A549 (cell line): Measurements from ENCODE around the gene ATAD2B. TPM values are rescaled to one million over a fixed set of nuclear protein-coding genes. Genes with fewer than 3 reads are reported as not detected.

Experiments
- ATAC-seq, 2 experiments: fragments of 200-7000 bp in 1 of 2; fragments of >200 bp in 1 of 2; cut with Nextera tagmentation in 1 of 2; cut with Tn5 transposase in 1 of 2; 3 replicates each; pipeline versions ENCODE4 v1.8.0 to v1.9.1; 2018 to 2020; ENCODE audit warnings: mild to moderate bottlenecking in 1 of 2, moderate library complexity in 1 of 2
- CTCF ChIA-PET: fragments of 300-600 bp; sonication (Branson Sonifier 250); formaldehyde crosslinking; extraction: SDS; loops from one replicate; lab custom pipeline; 2021; ENCODE audit warnings: antibody characterized with exemption, inconsistent platforms; lab: Yijun Ruan, JAX
- POLR2A ChIA-PET: fragments of 350-600 bp; formaldehyde crosslinking; extraction: SDS; loops from one replicate; lab custom pipeline; 2021; ENCODE audit warnings: antibody characterized with exemption, inconsistent platforms; lab: Yijun Ruan, JAX
- DNase-seq, 2 experiments: peaks; one replicate each; pipeline versions ENCODE4 v3.0.0 to v3.0.0-alpha.2; 2011 to 2016; ENCODE audit warnings: low read depth in 1 of 2, low spot score in 1 of 2
- FAIRE-seq: peaks from 2 replicates; lab custom pipeline; 2011; peaks lifted over from hg19 to GRCh38; lab: Jason Lieb, UNC
- H3K27ac ChIP-seq, 2 experiments: fragments of >200 bp; sonication (Bioruptor Twin); formaldehyde crosslinking; 3 replicates each; pipeline ENCODE4 v1.5.1; 2016 to 2017
- H3K4me1 ChIP-seq: fragments of >200 bp; sonication (Bioruptor Twin); formaldehyde crosslinking; 3 replicates; pipeline ENCODE4 v1.6.1; 2016
- H3K4me2 ChIP-seq: fragments of >200 bp; sonication (Bioruptor Twin); formaldehyde crosslinking; 3 replicates; pipeline ENCODE4 v1.6.1; 2016
- H3K4me3 ChIP-seq: fragments of >200 bp; sonication (Bioruptor Twin); formaldehyde crosslinking; 3 replicates; pipeline ENCODE4 v1.5.1; 2016
- H3K9me3 ChIP-seq: fragments of >200 bp; sonication (Bioruptor Twin); formaldehyde crosslinking; 3 replicates; pipeline ENCODE4 v1.6.1; 2016
- ATOH8 ChIP-seq: fragments of 250-450 bp; sonication (Bioruptor Pico); IDR thresholded peaks from 2 replicates; pipeline ENCODE4 v1.5.0; 2020; ENCODE audit warnings: low read depth, mild to moderate bottlenecking, moderate library complexity
- BHLHE40 ChIP-seq: IDR thresholded peaks from 2 replicates; pipeline ENCODE4 v1.6.1; 2012; ENCODE audit warnings: low read depth, low read length, inconsistent platforms
- CHD2 ChIP-seq: fragments of 150-350 bp; IDR thresholded peaks from 2 replicates; pipeline ENCODE4 v1.6.1; 2014; ENCODE audit warnings: low read length; ENCODE audit not compliant: partially characterized antibody
- CHD4 ChIP-seq: fragments of 200-600 bp; sonication (generic); IDR thresholded peaks from 2 replicates; pipeline ENCODE4 v1.6.1; 2016; ENCODE audit warnings: antibody characterized with exemption, mild to moderate bottlenecking, borderline replicate concordance
- CTCF ChIP-seq: fragments of >200 bp; sonication (Bioruptor Twin); formaldehyde crosslinking; IDR thresholded peaks from 3 replicates; pipeline ENCODE4 v1.5.1; 2016
- EHMT2 ChIP-seq: fragments of 200-600 bp; sonication (generic); IDR thresholded peaks from 2 replicates; pipeline ENCODE4 v1.6.1; 2016; ENCODE audit warnings: antibody characterized with exemption, low read depth, mild to moderate bottlenecking, moderate library complexity
- ELK1 ChIP-seq: fragments of 150-350 bp; IDR thresholded peaks from 2 replicates; pipeline ENCODE4 v1.6.1; 2014; ENCODE audit warnings: low read depth, mild to moderate bottlenecking, low read length
- EP300 ChIP-seq, 2 experiments: fragments of >200 bp; sonication (Bioruptor Twin); formaldehyde crosslinking; IDR thresholded peaks; 2 replicates in 1 of 2; 3 replicates in 1 of 2; pipeline ENCODE4 v1.6.1; 2016 to 2017
- ESRRA ChIP-seq: fragments of 150-350 bp; IDR thresholded peaks from 2 replicates; pipeline ENCODE4 v1.6.1; 2014; ENCODE audit warnings: mild to moderate bottlenecking, low read length, borderline replicate concordance
- GATA3 ChIP-seq: IDR thresholded peaks from 2 replicates; pipeline ENCODE4 v1.6.1; 2012; ENCODE audit warnings: borderline replicate concordance
- HOXB13 ChIP-seq: fragments of 250-450 bp; sonication (Bioruptor Pico); IDR thresholded peaks from 2 replicates; pipeline ENCODE4 v1.5.0; 2020; ENCODE audit warnings: low read depth, mild to moderate bottlenecking, moderate library complexity
- HOXB5 ChIP-seq: fragments of 250-450 bp; sonication (Bioruptor Pico); IDR thresholded peaks from 2 replicates; pipeline ENCODE4 v1.5.0; 2020; ENCODE audit warnings: mild to moderate bottlenecking, moderate library complexity
- KDM1A ChIP-seq: fragments of 200-600 bp; sonication (generic); IDR thresholded peaks from 2 replicates; pipeline ENCODE4 v1.6.1; 2016; ENCODE audit warnings: low read depth, mild to moderate bottlenecking
- MAFK ChIP-seq: fragments of 450-650 bp; IDR thresholded peaks from 2 replicates; pipeline ENCODE4 v1.6.1; 2014; ENCODE audit not compliant: partially characterized antibody
- MAX ChIP-seq: IDR thresholded peaks from 2 replicates; pipeline ENCODE4 v1.6.1; 2012
- MYC ChIP-seq: IDR thresholded peaks from 2 replicates; pipeline ENCODE4 v1.6.1; 2012; ENCODE audit warnings: mild to moderate bottlenecking, inconsistent platforms, low read length, improper control_type of control experiment, borderline replicate concordance
- NR3C1 ChIP-seq: fragments of >200 bp; sonication (Bioruptor Twin); formaldehyde crosslinking; IDR thresholded peaks from 3 replicates; pipeline ENCODE4 v1.6.1; 2017
- PHF8 ChIP-seq: fragments of 200-600 bp; sonication (generic); IDR thresholded peaks from 2 replicates; pipeline ENCODE4 v1.6.1; 2016; ENCODE audit warnings: low read depth, mild to moderate bottlenecking, antibody characterized with exemption, moderate library complexity, borderline replicate concordance
- POLR2A ChIP-seq: IDR thresholded peaks from 2 replicates; pipeline ENCODE4 v1.6.1; 2012; ENCODE audit warnings: mild to moderate bottlenecking, low read length
- RAD21 ChIP-seq, 2 experiments: fragments of >200 bp in 1 of 2; sonication (Bioruptor Twin) in 1 of 2; formaldehyde crosslinking in 1 of 2; IDR thresholded peaks in 1 of 2; conservative IDR thresholded peaks in 1 of 2; 2 replicates in 1 of 2; 3 replicates in 1 of 2; pipeline ENCODE4 v1.6.1; 2012 to 2018; ENCODE audit warnings: inconsistent platforms in 1 of 2
- RCOR1 ChIP-seq: fragments of 150-350 bp; IDR thresholded peaks from 2 replicates; pipeline ENCODE4 v1.6.1; 2014; ENCODE audit warnings: antibody characterized with exemption, low read length, low read depth
- REST ChIP-seq: fragments of 200-600 bp; sonication (generic); IDR thresholded peaks from 2 replicates; pipeline ENCODE4 v1.6.1; 2016; ENCODE audit warnings: antibody characterized with exemption, mild to moderate bottlenecking, moderate library complexity
- RNF2 ChIP-seq: fragments of 200-600 bp; sonication (generic); IDR thresholded peaks from 2 replicates; pipeline ENCODE4 v1.6.1; 2016; ENCODE audit warnings: low read depth, mild to moderate bottlenecking, antibody characterized with exemption, moderate library complexity, borderline replicate concordance
- SMC3 ChIP-seq: fragments of >200 bp; sonication (Bioruptor Twin); formaldehyde crosslinking; IDR thresholded peaks from 3 replicates; pipeline ENCODE4 v1.6.1; 2018; ENCODE audit warnings: inconsistent platforms
- WGBS: methylation state at CpG from one replicate; pipeline ENCODE4 v1.1.6; 2017; ENCODE audit errors: missing lambda C conversion rate; 5-methylcytosine and 5-hydroxymethylcytosine counted together
- polyA plus RNA-seq, 4 experiments: library from polyadenylated mRNA; depleted of rRNA in 3 of 4; stranded (reverse); fragments of >200 nt; fragmentation: RNase III in 1 of 4; extraction: RNeasy Plus Mini Kit Qiagen cat#74134 plus additional on column Dnase treatment in 1 of 4; gene quantifications; 2 replicates in 3 of 4; 3 replicates in 1 of 4; pipeline ENCODE4 v1.2.3, GENCODE V29; 2011 to 2017
- TF ChIP-seq, protein P1 (sequence below): fragments of 450-650 bp; IDR thresholded peaks from 2 replicates; pipeline ENCODE4 v1.6.1; 2014; ENCODE audit warnings: antibody characterized with exemption

The ATAD2B gene
- polyA plus RNA-seq, 2 of the 4 experiments (the other 2 are of a cell fraction), result 5.4 to 13.1 TPM

- POLR2A ChIA-PET, result no interaction called here
- Histone ChIP-seq H3K4me3 (no peak overlapping the region), H3K4me1 (no peaks in the 10 kb centered on the region), H3K27ac (no peak overlapping the region), H3K4me2 (no peak overlapping the region), H3K9me3 (no peaks in the 10 kb centered on the region)
- no peak for TF ChIP-seq PHF8
- no peak for TF ChIP-seq EP300 (IDR thresholded peaks at IDR 0.05)
- no peak for TF ChIP-seq REST
- TF ChIP-seq SMC3, result no peak
- 91% methylated on average over 1 of the region's 1 CpG for WGBS
- no peak for DNase-seq
- FAIRE-seq, result no peak
- no peak for ATAC-seq
- CTCF ChIA-PET, result interaction anchor here (1.1 to 3.7 kb wide), 2 partner anchors 14 to 187 kb away, joined by 3 to 32 read pairs; no protein-coding TSS in a partner anchor
Observed at GRCh38 chr2:23837871-23838270, 89.1 kb downstream of the ATAD2B start.

GRCh38 chr2:23836971-23837565 lies 89.9 kb downstream of the ATAD2B start:
- CTCF ChIA-PET, result interaction anchor here (0.8 to 3.7 kb wide), 5 partner anchors 9 to 247 kb away, joined by 3 to 32 read pairs (median 3); partner anchors contain the start of gene TP53I3

GRCh38 chr2:23836505-23836904 lies 90.4 kb downstream of the ATAD2B start:
- ATAC-seq (no peak; a peak in 2 of 6 replicates), DNase-seq (no peak), FAIRE-seq (no peak)
- ChIA-PET POLR2A (no interaction called here), CTCF (interaction anchor here (0.8 to 3.7 kb wide), 7 partner anchors 8 to 248 kb away, joined by 3 to 32 read pairs (median 5); partner anchors contain the start of genes ATAD2B and TP53I3)
- 88% methylated on average over 5 of the region's 5 CpGs for WGBS
- Histone ChIP-seq H3K4me2 (no peak overlapping the region), H3K9me3 (no peaks in the 10 kb centered on the region), H3K4me1 (no peaks in the 10 kb centered on the region), H3K27ac (no peak overlapping the region), H3K4me3 (no peak overlapping the region)
- no peak for TF ChIP-seq MYC
- no peak for TF ChIP-seq POLR2A
- TF ChIP-seq ESRRA, result no peak
- TF ChIP-seq ELK1, result no peak
- no peak for TF ChIP-seq CHD2
- no peak for TF ChIP-seq ATOH8 (CRISPR knock-in tag)
- TF ChIP-seq GATA3, result no peak
- no peak for TF ChIP-seq MAFK
- no peak for TF ChIP-seq BHLHE40
- TF ChIP-seq RNF2, result no peak
- TF ChIP-seq HOXB5 (CRISPR knock-in tag), result no peak
- no peak for TF ChIP-seq NR3C1
- no peak for TF ChIP-seq MAX
- TF ChIP-seq CHD4, result no peak
- no peak for TF ChIP-seq RCOR1
- no peak for TF ChIP-seq EHMT2
- no peak for TF ChIP-seq RAD21 (conservative IDR thresholded peaks at IDR 0.05 in 1 of 2, IDR thresholded peaks at IDR 0.05 in 1 of 2)
- no peak for TF ChIP-seq CTCF
- TF ChIP-seq KDM1A, result no peak

More at GRCh38 chr2:23836971-23837565, 89.9 kb downstream of the ATAD2B start:
- POLR2A ChIA-PET, result no interaction called here
- Histone ChIP-seq H3K4me1 (no peaks in the 10 kb centered on the region), H3K4me2 (no peak overlapping the region), H3K27ac (no peak overlapping the region), H3K9me3 (no peaks in the 10 kb centered on the region), H3K4me3 (no peak overlapping the region)
- no peak for FAIRE-seq
- WGBS, result 96% methylated on average over 9 of the region's 9 CpGs
- TF ChIP-seq, protein P1, sequence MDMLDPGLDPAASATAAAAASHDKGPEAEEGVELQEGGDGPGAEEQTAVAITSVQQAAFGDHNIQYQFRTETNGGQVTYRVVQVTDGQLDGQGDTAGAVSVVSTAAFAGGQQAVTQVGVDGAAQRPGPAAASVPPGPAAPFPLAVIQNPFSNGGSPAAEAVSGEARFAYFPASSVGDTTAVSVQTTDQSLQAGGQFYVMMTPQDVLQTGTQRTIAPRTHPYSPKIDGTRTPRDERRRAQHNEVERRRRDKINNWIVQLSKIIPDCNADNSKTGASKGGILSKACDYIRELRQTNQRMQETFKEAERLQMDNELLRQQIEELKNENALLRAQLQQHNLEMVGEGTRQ, result no peak
- TF ChIP-seq CHD4 (no peak), HOXB13 (CRISPR knock-in tag) (no peak)
- no peak for ATAC-seq
- no peak for DNase-seq
